ENCODE measurements around the gene FFAR2.
"Not testable (repeated sequence)": the region's sequence is repeated elsewhere in the genome, so short reads cannot be mapped to it uniquely, and the experiment has no call there.

Gene FFAR2

DNA sequence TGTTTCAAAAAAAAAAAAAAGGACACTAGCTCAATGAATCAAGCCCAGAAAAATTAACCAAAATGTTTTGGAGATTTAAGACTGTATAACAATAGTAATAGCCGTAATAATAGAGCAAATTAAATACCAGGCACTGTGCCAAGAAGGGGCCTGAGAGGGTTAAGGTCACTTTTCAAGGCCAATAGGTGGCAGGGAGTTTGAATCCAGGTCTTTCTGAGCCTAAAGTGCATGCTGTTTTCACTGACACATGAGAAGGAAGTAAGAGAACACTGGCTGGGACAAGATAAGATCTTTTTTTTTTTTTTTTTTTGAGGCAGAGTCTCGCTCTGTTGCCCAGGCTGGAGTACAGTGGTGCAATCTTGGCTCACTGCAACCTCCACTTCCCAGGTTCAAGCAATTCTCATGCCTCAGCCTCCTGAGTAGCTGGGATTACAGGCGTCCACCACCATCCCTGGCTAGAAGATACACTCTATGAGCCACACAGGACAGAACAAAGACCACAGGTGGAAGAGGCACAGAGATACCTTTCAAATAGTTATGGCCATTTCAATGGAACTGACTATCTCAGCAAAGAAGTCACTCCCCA, 7.7 kb downstream of the FFAR2 start:
- DNase-seq (ENCODE audit: low spot score) = no peak

DNA sequence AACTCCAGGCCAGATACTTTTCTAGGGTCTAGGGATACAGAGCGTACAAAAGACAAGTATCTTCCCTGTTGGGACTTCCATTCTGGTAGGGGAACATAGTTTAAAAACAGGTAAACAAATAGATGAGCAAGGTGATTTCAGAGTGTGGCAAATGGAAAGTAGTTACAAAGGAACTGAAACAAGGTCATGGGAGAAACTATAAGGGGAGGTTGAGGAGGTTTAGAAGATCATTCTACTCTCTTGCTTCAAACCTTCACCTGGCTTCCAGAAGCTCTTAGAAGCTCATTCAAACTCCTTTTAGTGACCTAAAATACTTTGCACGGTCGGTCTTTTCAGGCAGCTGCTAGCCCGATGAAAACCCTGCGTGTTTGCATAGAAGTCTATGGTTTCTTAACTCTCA, 9.1 kb downstream of the FFAR2 start:
- no peak for DNase-seq (ENCODE audit: low spot score)

DNA sequence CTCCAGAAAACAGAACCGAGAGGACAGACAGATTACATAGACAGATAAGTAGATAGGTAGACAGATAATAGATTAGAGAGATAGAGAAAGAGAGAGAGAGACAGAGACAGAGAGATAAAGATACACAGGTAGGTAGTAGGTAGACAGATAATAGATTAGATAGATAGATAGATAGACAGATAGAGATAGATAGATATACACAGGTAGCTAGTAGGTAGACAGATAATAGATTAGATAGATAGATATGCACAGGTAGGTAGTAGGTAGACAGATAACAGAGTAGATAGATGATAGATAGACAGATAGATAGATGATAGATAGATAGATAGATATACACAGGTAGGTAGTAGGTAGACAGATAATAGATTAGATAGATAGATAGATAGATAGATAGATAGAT, 10.1 kb downstream of the FFAR2 start:
- no peak for DNase-seq (ENCODE audit: low spot score)

DNA sequence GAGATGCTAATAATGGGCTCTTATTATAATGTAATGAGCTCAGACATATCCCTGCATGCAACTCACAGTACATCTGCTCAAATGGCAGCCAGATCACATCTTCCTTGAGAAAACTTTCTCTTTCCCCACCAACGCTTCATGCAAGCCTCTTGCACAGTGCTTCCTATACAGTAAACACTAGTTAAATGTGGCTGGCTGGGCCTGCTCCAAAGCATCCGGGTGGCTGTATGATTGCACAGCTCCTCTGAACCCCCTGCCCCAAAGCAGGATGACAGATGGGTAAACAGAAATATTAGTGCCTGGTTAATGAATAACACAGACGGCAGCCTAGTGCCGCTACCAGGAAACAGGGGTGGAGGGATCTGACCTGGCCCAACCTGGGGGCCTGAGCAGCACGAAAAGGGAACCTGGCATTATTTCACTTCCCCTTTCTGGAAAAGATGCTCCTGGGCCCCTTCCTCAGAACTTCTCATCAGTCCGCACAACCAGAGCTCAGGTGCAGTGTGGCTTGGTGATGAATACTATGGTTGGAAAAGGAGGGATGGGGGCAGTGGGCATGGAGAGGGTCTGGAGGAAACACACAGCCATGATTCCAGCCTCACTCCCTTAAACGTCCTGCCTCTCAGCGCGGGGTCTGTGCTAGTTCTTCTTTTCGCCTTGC, 10.8 kb downstream of the FFAR2 start:
- no peak for DNase-seq (ENCODE audit: low spot score)

DNA sequence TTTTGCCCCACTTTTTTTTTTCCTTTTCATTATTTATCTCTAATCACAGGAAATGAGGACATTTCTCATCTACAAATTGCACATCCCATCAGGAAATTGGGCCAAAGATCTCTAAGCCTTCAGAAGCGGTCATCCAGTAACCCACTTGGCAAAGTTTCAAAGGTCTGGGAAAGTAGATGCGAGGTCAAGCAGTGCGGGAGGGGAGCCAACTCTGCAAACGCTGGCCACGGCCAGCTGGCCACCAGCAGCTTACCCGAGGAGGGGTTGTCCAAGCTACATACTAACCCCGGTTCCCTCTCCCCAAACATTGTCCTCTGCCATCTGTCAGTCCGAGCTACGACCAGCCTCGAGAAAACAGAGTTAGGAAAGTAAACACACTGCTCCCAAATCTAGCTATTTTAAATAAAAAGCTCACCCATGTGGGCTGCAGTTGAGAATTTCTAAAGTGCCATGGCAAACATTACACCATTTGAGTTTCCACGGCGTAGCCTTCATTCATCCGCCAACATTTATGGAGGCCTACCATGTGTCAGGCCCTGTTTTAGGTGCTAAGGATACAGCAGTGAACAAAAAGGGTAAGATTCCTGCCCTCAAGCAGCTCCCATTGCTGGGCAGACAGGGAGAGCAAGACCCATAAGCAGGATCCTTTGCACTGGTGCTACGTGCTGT, 11.5 kb downstream of the FFAR2 start:
- DNase-seq (ENCODE audit: low spot score) = no peak

DNA sequence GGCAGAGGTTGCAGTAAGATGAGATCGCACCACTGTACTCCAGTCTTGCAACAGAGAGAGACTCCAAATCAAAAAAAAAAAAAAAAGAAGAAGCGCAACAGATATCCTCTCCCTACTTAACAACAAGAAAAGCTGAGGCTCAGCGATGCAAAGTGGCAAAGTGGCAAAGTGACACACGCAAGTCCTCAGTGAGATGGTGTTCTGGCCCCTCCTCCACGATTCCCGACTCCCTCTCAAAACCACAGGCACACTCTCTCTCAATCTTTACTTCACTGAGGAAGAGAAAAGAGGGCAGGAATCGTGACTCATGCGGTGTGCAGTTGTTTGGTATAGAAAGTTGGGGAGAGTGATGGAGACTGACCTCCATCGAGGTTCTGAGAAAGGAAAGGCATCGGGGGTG, 12.6 kb downstream of the FFAR2 start:
- no peak for DNase-seq (ENCODE audit: low spot score)

DNA sequence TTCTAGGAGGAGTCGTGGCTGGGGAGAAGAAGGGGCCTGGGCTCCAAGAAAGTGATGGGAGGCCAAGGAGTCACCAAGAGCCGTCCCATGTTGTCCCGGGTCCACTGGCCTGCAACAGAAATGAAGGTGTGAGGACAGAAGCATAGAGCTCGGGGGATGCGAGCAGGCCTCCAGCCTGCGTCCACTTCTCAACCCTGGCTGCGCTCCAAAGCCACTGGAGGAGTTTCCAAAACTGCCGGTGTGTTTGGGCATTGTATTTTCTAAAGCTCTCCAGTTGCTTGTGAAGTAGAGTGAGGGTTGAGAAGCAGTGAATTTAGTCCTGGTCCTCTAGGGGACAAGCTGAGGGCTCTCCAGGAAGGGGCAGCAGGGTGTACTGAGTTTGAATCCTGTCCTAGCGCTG, 13.0 kb downstream of the FFAR2 start:
- no peak for DNase-seq (ENCODE audit: low spot score)

DNA sequence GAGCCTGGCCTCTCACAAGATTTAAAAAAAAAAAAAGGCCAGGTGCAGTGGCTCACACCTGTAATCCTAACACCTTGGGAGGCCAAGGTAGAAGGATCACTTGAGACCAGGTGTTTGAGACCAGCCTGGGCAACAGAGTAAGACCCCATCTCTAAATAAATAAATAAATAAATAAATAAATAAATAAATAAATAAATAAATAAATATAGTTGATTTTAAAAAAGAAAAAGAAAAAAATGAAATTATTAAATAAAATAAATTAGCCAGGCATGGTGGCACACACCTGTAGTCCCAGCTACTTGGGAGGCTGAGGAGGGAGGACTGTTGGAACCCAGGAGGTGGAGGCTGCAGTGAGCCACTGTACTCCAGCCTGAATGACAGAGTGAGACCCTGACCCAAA, 13.7 kb downstream of the FFAR2 start:
- not testable (repeated sequence) for DNase-seq (ENCODE audit: low spot score)

DNA sequence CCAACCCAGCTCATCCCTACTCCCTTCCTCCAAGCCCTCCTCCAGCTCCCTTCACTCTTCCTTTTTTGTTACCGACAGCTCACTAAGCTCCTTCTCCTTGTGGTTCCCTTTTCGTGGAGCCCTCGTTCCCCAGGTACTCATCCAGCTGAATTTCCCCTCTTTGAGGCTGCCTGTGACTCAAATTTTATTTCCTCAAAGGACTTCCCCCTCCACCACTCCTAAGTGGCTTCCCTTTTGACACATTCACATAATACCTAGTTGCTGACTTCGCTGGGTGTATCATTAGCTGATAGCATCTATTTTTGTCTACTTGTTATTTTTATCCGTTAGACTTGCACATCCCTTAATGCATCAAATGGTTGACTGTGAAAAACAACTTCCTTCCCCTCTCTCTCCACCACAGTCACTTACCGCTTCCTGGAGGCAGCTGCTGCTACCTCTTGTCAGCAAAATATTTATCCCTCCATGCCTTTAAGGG, 14.5 kb downstream of the FFAR2 start:
- peak; percentile 82 for DNase-seq (ENCODE audit: low spot score)

DNA sequence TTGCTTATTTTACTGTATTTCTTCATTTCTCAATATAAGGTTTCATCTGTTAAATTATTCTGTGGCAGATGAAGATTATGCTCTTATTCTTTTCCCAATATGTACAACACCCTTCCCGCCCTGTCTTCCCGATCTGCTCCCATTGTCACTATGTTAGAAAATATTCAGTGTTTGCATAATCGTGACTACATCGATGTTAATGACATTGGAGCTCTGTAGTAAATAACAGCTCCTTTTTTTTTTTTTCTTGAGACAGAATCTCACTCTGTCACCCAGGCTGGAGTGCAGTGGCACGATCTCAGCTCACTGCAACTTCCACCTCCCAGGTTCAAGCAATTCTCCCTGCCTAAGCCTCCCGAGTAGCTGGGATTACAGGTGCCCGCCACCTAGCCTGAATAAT, 14.9 kb downstream of the FFAR2 start:
- not testable (repeated sequence) for DNase-seq (ENCODE audit: low spot score)

DNA sequence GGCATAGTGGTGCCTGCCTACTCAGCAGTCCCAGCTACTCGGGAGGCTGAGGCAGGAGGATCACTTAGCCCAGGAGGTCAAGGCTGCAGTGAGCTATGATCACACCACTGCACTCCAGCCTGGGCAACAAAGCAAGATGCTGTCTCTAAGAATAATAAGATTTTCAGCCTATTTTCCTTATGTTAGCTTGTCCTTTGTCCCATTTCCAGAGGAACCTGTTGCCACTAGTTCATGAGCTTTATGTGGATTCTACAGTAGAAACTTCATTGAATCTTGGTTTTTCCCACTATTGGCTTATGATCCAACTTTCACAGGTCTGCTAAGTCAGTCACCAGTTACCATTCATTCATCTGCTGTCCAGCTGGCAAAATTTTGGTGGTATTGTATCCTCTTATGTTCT, 18.2 kb downstream of the FFAR2 start:
- DNase-seq (ENCODE audit: low spot score) = no peak

DNA sequence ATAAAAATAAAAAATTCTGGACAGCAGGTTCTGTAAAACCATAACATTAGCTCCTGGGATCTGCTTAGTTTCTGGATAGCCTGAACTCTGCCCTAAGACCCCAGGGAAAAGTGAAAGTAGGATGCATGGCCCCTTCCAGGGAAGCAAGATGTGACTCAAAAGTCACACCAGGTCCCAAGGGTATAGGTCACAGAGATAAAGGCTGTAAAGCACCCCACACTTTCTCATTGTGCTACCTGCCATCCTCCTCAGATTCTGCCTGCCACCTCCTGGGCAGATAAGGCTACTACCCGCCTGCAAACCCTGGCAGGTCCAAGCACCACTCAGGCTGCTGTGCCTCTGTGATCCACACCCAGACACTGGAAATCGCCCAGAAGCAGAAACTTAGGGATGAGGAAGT, 20.6 kb downstream of the FFAR2 start:
- peak; percentile 68 for DNase-seq (ENCODE audit: low spot score)

DNA sequence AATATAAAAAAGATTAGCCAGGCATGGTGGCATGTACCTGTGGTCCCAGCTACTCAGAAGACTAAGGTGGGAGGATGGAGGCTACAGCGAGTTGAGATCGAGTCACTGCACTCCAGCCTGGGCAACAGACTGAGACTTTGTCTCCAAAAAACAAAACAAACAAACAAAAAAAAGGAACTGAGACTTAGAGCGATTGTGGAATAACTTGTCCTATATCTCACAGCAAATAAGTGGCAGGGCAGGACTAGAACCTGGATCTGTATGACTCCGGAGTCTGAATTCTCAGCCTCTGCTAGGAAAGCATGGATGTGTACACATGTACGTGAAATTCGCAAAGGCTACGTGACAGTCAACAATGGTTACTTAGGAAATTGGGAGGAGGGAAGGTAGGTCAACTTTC, 22.1 kb downstream of the FFAR2 start:
- no peak for DNase-seq (ENCODE audit: low spot score)

DNA sequence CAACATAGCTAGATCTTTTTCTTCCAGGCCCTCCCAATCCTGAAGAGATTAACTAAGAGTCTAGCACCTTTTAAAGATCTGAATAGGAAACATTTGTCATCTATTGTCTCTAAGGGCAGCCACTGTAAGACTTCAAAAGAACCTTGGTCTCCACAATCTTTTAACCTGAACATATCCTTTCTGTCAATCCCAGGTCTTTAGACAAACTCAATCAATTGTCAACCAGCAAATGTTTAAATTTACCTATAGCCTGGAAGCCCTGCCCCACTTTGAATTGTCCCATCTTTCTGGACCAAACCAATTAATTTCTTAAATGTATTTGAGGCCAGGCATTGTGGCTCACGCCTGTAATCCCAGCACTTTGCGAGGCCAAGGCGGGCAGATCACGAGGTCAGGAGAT, 23.0 kb downstream of the FFAR2 start:
- not testable (repeated sequence) for DNase-seq (ENCODE audit: low spot score)

DNA sequence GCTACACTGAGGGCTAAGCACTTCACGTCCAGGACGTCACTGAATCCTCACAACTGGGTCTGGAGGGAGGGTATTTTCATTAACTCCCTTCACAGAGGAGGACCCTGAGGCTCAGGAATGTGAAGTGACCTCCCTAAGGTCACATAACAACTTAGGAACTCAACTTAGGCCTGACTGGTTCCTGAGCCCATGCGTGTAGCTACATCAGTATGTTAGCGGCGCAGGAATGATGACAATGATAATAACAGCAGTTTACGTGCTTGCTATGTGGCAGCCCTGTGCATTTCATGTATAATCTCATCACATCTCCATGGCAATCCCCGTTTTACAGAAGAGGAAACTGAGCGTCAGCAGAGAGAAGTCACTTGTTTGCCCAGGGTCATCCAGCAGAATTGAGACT, 23.9 kb downstream of the FFAR2 start:
- no peak for DNase-seq (ENCODE audit: low spot score)

DNA sequence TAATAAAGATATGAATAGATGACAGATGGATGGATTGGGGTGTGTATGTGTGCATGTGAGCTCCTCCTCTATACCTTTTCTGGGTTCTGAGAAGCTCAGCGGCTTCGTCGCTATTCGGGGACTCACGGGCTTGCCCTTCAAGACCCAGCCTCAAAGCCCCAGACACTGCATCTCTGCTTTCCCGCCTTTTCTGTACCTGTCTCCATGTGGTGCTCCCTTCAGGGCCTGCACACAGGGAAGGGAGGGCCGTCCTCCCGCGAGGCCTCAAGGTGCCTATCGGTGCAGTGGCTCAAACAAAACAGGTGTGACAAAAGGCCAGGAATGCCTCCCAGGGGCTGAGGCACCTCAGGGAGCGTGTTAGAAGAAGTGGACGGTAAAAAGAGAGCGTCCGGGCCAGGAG, 26.0 kb downstream of the FFAR2 start:
- no peak for DNase-seq (ENCODE audit: low spot score)

DNA sequence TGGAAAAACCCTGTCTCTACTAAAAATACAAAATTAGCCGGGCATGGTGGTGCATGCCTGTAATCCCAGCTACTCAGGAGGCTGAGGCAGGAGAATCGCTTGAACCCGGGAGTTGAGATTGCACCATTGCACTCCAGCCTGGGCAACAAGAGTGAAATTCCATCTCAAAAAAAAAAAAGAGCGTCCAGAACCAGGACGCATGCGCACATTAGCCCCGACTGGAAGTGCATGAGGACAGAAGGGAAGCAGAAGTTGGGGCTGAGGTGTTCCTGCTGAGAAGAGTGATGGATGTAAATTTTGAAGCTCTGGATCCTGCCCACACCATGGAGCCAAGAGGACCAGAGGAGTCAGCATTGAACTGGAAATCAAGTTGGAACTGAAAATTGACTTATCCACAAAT, 26.5 kb downstream of the FFAR2 start:
- not testable (repeated sequence) for DNase-seq (ENCODE audit: low spot score)

DNA sequence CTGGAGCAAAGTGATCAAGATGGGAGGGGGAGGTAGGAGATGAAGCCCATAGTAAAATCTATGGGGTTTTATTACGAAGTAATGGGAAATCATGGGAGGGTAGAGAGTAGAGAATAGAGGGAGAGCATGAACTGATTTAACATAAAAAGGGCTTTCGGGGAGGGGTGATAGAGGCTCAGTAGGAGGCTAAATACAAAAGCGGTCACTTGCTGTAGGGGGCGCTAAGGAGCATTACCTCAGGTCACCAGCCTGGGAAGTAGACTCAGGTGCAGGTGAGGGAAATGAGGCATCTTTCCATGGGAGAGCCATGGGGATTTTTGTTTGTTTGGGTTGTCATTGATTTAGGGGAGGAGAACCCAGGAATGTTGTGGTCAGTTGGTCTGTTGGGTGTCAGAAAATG, 28.1 kb downstream of the FFAR2 start:
- no peak for DNase-seq (ENCODE audit: low spot score)

DNA sequence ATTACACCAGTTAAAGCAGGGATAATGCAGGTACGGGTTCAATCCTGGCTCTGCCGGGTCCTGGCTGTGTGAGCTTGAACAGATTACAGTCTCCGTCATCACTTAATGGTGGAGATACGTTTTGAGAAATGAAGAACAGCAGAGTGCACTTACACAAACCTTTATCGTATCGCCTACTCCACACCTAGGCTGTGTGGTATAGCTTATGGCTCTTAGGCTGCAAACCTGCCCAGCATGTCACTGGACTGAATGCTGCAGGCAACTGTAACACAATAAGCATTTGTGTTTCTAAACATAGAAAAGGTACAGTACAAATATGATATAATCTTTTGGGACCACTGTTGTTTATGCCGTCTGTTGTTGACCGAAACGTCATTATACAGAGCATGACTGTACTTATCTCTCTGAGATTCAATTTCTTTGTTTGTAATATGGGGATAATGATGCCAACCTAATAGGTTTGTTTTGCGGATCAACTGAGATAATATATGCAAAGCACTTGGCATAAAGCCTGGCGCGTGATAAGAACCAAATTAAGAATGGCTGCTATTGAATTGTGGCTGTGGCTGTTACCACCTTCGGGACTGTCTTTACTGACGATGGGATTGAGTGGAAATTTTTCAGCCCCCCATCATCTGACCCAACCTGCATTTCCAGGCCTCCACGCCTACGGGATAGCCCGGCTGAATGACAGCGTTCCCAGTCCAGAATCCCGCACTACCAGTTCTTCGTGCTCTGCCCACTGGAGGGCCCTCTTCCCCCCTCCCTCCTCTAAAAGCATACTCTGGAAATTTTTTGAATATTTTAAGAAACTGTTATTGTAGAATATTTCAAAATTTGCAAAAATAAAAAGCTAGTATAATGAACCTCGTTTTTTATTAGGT, 31.0 kb downstream of the FFAR2 start:
- no peak for DNase-seq (ENCODE audit: low spot score)

DNA sequence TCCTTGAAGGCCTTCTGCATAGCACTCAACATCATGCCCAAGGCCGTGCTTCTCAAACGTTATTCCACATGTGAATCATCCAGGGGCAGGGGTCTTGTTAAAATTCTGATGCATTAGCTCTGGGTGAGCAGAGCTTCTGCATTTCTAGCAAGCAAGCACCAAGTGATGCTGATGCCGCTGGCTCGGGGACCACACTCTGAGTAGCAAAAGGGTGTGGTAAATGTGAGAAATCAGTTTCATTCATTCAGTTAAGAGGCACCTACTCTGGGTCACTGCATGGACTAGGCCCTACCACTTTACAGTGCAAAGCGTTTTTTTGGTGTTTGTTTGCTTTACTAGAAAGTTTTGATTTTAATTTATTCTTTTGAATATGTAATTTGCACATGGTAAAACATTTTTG, 35.0 kb downstream of the FFAR2 start:
- DNase-seq (ENCODE audit: low spot score) = no peak

DNA sequence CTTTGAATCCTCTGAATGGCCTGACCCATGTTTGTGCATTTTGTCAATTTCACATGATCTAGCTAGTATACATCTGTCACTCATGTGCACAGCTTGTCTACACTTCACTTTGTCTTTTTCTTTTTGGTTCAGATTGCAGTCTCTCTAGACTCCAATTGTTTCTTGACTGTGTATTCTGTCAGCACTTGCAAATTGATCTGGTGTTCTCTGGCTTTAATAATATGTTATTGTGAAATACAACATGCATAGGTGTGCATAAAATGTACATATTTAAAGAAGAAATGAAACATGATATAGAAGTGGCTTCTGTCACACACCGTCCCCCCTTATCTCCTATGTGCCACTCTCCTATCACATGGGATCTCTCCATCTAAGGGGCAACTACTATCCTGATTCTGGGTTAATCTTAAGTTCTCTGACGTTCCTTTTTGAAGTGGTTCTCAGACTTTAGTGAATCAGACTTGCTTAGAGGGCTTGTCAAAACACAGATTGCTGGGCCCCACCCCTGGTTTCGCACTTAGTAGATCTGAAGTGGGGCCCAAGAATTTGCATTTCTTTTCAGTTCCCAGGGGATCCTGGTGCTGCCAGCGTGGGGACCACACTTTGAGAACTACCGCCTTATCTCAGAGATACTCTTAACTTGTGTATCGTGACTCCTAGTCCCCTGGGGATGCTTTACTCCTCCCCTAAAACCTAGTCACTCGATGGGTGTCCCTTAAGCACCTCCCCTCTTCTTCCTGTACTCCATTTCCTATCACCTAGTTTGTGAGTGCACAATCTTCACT, 36.4 kb downstream of the FFAR2 start:
- DNase-seq (ENCODE audit: low spot score) = no peak

DNA sequence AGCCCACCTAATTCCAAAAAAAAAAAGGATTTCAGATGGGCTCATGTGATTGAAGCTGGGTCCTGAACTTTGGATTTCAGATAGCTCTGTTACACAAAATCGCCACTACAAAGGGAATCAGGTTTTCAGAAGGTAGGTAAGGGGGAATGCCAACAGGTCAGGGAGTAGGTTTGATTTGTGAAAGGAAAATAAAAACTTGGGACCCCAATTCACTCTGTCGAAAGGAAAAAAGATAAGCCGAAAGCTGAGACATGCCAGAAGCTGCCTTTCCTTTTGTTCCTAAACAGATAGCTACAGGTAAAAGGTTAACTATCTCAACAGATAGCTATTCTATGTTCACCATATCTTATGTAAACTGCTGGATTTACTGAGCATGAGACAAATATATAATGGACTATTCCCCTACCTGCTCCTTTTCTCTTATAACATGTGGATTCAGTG, 38.2 kb downstream of the FFAR2 start:
- no peak for DNase-seq (ENCODE audit: low spot score)

Measured in CD4-positive, alpha-beta T cell treated with Interleukin-6 at 100 ng/mL for 8 hours (primary cell).